ENCODE data around the gene CCDC70.

Gene CCDC70

GRCh38 chr13:51861723-51862300 is at the start of gene CCDC70:
Gene CCDC70 (plus strand): TSS chr13:51861969. CDS start chr13:51865412, 3,443 bp downstream.
- no peak for TF ChIP-seq JUND (IDR thresholded peaks at IDR 0.05; ENCODE audit: low read depth)
- in situ Hi-C loops (cut with HindIII; ENCODE audit: low pct_unique_long_range_greater_than_20kb, low sequenced_read_pairs) = no loop called here
- DNase-seq (ENCODE audit: low read depth in 1 of 2, low spot score in 1 of 2) = no peak

GRCh38 chr13:51814071-51814470 is 47.7 kb upstream of the CCDC70 start:
- in situ Hi-C loops (cut with HindIII; ENCODE audit: low pct_unique_long_range_greater_than_20kb, low sequenced_read_pairs) = no loop called here
- no peak for TF ChIP-seq JUND (IDR thresholded peaks at IDR 0.05; ENCODE audit: low read depth)
- DNase-seq (ENCODE audit: low read depth in 1 of 2, low spot score in 1 of 2) = no peak

GRCh38 chr13:51814825-51815650 is 46.7 kb upstream of the CCDC70 start:
- in situ Hi-C loops (cut with HindIII; ENCODE audit: low pct_unique_long_range_greater_than_20kb, low sequenced_read_pairs) = no loop called here
- TF ChIP-seq JUND (IDR thresholded peaks at IDR 0.05; ENCODE audit: low read depth) = no peak
- peak in 1 of 2 experiments; percentile 74 for DNase-seq (ENCODE audit: low read depth in 1 of 2, low spot score in 1 of 2)

GRCh38 chr13:51815848-51816247 is 45.9 kb upstream of the CCDC70 start:
- in situ Hi-C loops (cut with HindIII; ENCODE audit: low pct_unique_long_range_greater_than_20kb, low sequenced_read_pairs) = no loop called here
- peak in 1 of 2 experiments; percentile 52 for DNase-seq (ENCODE audit: low read depth in 1 of 2, low spot score in 1 of 2)
- no peak for TF ChIP-seq JUND (IDR thresholded peaks at IDR 0.05; ENCODE audit: low read depth)

DNA sequence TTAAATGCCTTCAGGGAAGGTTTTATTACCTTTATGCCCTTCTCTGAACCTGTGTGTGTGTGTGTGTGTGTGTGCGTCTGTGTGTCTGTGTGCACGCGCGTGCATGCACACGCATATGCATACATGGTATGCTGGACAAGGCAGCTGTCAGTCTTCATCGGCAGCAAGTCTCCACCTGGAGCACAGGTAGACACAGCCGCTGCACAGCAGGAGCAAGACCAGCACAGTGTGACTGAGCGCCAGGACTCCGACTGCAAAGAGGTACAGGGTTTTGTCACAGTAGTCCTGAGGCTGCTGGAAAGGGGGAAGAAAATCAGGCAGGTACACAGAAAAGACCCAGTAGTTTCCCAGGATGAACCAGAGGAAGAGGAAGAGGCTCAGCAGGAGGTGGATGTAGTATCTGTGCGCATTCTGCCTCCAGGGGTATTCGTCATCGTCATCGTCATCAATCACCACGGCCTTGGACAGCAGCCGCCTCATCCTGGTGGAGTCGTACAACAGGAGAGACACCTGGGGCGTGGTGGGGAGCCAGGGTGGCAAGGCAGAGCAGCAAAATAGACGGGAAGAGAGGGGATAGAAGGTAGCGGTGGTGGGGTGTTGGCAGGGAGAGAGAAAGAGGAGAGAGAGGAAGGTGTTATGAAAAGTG is 45.0 kb upstream of the CCDC70 start:
- peak in 1 of 2 experiments; percentile 39 for DNase-seq (ENCODE audit: low read depth in 1 of 2, low spot score in 1 of 2)
- no peak for TF ChIP-seq JUND (IDR thresholded peaks at IDR 0.05; ENCODE audit: low read depth)
- in situ Hi-C loops (cut with HindIII; ENCODE audit: low pct_unique_long_range_greater_than_20kb, low sequenced_read_pairs) = no loop called here

DNA sequence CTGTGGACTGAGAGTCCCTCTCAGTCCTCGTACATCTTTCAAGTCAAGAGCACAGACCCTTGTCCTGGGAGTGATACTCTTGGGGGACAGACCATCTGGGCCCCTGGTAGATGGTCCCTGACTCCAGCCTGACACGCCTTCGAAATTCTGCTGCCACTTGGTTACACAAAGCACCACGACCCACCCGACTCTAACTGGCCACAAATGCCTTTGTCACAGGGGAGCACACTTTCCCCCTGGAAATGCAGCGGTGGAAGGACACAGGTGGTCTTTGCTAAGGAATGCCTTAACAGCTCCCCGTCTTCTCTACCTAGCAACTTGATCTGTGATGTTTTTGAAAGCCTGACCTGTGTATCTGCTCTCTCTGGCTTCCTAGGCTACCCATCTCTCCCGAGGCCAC is 44.1 kb upstream of the CCDC70 start:
- in situ Hi-C loops (cut with HindIII; ENCODE audit: low pct_unique_long_range_greater_than_20kb, low sequenced_read_pairs) = no loop called here
- no peak for TF ChIP-seq JUND (IDR thresholded peaks at IDR 0.05; ENCODE audit: low read depth)
- DNase-seq (ENCODE audit: low read depth in 1 of 2, low spot score in 1 of 2) = no peak

DNA sequence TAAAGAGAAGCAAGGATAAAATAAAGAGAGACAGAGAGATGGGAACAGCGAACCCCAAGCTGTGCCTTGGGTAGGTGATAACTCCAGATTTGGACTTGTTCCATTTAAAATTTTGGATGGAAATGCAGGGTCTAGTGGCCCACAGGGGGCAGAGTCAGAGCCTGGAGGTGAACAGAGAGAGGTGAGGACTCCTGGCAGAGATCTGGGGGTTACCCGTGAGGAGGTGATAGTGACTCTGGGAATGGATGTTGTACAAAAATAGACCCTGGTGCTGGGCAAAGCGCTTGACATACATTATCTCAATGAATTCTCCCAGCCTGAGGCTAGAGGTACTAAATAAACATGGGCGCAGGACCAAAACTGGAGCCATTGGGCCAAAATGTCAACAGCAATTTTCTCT is 43.5 kb upstream of the CCDC70 start:
- in situ Hi-C loops (cut with HindIII; ENCODE audit: low pct_unique_long_range_greater_than_20kb, low sequenced_read_pairs) = no loop called here
- no peak for DNase-seq (ENCODE audit: low read depth in 1 of 2, low spot score in 1 of 2)
- no peak for TF ChIP-seq JUND (IDR thresholded peaks at IDR 0.05; ENCODE audit: low read depth)

GRCh38 chr13:51818781-51819511 is 42.8 kb upstream of the CCDC70 start:
- DNase-seq (ENCODE audit: low read depth in 1 of 2, low spot score in 1 of 2) = no peak
- no peak for TF ChIP-seq JUND (IDR thresholded peaks at IDR 0.05; ENCODE audit: low read depth)
- in situ Hi-C loops (cut with HindIII; ENCODE audit: low pct_unique_long_range_greater_than_20kb, low sequenced_read_pairs) = no loop called here

GRCh38 chr13:51819544-51819943 is 42.2 kb upstream of the CCDC70 start:
- in situ Hi-C loops (cut with HindIII; ENCODE audit: low pct_unique_long_range_greater_than_20kb, low sequenced_read_pairs) = no loop called here
- DNase-seq (ENCODE audit: low read depth in 1 of 2, low spot score in 1 of 2) = no peak
- TF ChIP-seq JUND (IDR thresholded peaks at IDR 0.05; ENCODE audit: low read depth) = no peak

DNA sequence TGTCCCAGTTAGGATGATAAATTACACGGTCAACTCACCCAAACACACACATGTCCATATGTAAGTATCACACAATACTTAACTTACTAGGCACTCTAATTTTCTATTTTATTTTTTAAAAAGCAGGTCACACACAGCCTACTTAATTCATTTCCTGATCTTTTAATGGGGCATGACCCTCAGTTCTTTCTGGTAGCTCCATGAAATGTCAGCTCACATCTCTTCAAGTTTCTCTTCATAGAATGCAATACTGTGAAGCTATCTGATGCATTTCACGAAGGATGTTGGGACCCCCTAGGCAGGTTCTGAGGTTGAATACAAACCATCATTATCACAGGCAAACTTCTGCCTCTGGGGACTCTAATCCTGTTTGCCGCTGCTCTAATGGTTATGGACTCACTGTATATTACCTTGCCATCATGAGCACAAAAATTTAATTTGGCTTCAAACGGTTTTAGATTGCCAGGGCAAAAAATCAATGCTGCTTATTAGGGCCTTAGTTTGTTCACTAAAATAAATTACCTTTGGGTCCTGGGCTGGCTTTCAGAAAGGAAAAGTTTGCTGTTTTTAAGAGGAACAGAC is 41.7 kb upstream of the CCDC70 start:
- in situ Hi-C loops (cut with HindIII; ENCODE audit: low pct_unique_long_range_greater_than_20kb, low sequenced_read_pairs) = no loop called here
- TF ChIP-seq JUND (IDR thresholded peaks at IDR 0.05; ENCODE audit: low read depth) = no peak
- DNase-seq (ENCODE audit: low read depth in 1 of 2, low spot score in 1 of 2) = no peak

DNA sequence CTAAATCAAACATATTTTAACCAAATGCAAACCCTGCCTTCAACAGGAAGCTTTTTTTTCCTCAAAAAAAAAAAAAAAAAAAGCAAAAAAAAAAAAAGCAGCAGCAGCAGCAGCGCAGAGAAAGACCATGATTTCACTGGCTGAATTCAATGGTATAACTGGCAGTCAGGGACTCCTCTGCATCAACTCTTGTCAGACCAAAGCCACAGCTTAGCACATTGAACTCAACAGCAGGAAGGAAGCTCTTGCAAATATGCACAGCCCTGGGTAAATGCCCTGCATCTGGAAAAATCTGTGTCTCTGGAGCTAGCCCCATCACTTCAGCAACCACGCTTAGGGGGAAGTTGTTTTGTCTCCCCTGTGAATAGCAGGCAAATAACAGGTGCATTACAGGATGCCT is 40.2 kb upstream of the CCDC70 start:
- in situ Hi-C loops (cut with HindIII; ENCODE audit: low pct_unique_long_range_greater_than_20kb, low sequenced_read_pairs) = no loop called here
- no peak for DNase-seq (ENCODE audit: low read depth in 1 of 2, low spot score in 1 of 2)
- no peak for TF ChIP-seq JUND (IDR thresholded peaks at IDR 0.05; ENCODE audit: low read depth)

DNA sequence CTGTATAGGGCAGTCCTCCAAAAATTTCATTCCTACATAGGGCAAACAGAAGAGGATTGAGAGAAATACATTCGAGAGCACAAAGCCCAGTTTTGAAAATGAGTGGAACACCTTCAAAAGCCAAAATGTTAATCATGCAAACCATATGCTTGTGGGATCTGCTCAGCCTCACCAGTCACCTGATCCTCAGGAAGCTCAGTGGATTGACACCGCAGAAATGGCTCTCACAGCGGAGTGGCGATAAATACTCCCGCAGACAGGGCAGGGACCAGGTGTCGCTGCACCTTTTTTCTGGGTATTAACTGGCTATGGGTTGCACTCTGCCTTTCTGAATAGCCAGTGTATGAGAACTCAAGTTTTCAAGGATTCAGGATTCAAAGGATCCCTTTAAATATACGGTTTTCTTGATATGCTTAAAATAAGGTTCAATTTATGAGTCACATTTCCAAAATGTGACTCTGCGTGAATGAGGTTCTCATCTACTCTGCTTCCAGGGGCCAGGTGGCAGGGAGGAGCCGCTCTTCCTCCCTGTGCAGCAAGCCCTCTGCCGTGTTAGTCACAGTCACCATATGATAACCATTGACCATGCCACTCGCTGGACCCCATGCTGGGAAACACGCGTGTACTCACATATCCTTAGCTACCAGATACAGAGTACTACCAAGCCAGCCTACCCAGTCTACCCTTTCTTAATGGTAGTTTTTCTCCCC is 39.5 kb upstream of the CCDC70 start:
- DNase-seq (ENCODE audit: low read depth in 1 of 2, low spot score in 1 of 2) = no peak
- no peak for TF ChIP-seq JUND (IDR thresholded peaks at IDR 0.05; ENCODE audit: low read depth)
- in situ Hi-C loops (cut with HindIII; ENCODE audit: low pct_unique_long_range_greater_than_20kb, low sequenced_read_pairs) = no loop called here
